Measurements from ENCODE around the gene CCNT2. TPM values are rescaled to one million over a fixed set of nuclear protein-coding genes. Genes with fewer than 3 reads are reported as not detected.

Gene CCNT2
- total RNA-seq: 26.5 and 35.7 TPM in 2 replicates

DNA sequence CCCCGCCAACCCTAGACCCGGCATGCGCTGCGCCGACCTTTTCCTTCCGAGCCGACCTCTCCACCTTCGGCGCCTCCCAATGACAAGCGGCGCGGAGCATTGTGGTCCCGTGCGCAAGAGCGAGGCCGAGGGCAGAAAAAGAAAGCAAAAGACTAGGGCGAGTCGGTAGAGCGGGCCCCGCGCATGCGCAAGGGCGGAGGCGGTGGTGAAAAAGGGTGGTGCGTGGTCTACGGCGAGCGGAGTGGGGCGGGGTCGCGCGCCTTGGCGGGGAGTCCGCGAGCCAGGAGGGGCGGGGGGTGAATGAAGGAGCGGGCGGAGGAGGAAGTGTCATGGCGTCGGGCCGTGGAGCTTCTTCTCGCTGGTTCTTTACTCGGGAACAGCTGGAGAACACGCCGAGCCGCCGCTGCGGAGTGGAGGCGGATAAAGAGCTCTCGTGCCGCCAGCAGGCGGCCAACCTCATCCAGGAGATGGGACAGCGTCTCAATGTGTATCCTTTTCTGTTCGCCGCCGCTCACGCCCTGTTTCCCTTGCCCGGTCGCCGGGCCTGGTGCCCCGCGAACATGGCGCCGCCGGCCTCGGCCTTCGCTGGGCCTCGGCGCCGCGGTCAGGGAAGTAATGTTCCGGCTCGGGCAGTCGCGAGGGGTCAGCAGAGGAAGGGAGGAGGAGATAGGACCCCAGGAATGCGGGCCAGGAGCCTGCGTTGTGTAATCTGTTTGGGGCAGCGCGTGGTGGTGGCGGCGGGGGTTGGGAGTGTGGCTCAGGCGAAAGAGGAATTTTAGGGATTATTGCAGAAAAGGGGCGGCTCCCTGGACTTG, at the start of gene CCNT2:
CCNT2 (plus strand) TSS at position 297 of the 815 bp plus-strand sequence; CDS start at position 330, 33 bp downstream.

Other genes with a start within 250 kb of the CCNT2 start
- gene TMEM163, start 199.8 kb upstream of the CCNT2 start, total RNA-seq: 0.12 TPM in 1 of 2 replicates, not detected in the other
- gene ACMSD, start 80.2 kb upstream of the CCNT2 start, total RNA-seq: not detected in 2 replicates
- gene MAP3K19, start 128.6 kb downstream of the CCNT2 start, total RNA-seq: not detected in 2 replicates
- gene RAB3GAP1, start 133.5 kb downstream of the CCNT2 start, total RNA-seq: 85.2 and 86.5 TPM in 2 replicates

All from hair follicle dermal papilla cell (primary cell).